GM18873 (cell line): ENCODE data around the gene PRPF8.
A peak's percentile ranks its signal among the peaks of the same experiment; 100 is the strongest.
"Not testable (repeated sequence)": the region's sequence is repeated elsewhere in the genome, so short reads cannot be mapped to it uniquely, and the experiment has no call there.

Source experiments
- ATAC-seq: cut with Tn5 transposase; IDR thresholded peaks from one replicate; pipeline ENCODE4 v1.9.1; 2021; ENCODE audit warnings: mild to moderate bottlenecking, moderate library complexity, moderate number of reproducible peaks; ENCODE audit not compliant: unreplicated experiment, low FRiP score

PRPF8 gene

GRCh38 chr17:1695365-1695764, 10.7 kb upstream of the PRPF8 start:
- ATAC-seq, result no peak

DNA sequence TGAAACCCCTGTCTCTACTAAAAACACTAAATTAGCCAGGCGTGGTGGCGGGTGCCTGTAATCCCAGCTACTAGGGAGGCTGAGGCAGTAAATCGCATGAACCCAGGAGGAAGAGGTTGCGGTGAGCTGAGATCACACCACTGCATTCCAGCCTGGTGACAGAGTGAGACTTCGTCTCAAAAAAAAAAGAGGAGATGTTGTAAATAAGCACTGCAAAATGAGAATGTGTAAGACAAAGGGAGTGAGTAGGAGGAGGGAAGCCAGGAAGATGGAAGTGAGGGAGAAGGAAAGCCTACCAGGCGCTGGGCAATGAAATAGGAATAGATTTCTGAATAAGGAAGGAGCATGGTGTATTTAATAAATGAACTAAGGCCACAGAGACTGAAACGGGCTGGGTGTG, 8.7 kb upstream of the PRPF8 start:
- ATAC-seq, result no peak

- no peak for ATAC-seq
These were observed 6.0 kb upstream of the PRPF8 start for GRCh38 chr17:1690544-1691221.

- not testable (repeated sequence) for ATAC-seq
These were observed 3.7 kb upstream of the PRPF8 start for GRCh38 chr17:1688405-1688804.

- ATAC-seq, result no peak
These were observed 1.4 kb upstream of the PRPF8 start for GRCh38 chr17:1686086-1686485.

GRCh38 chr17:1683459-1683858, 1.2 kb downstream of the PRPF8 start:
- no peak for ATAC-seq

DNA sequence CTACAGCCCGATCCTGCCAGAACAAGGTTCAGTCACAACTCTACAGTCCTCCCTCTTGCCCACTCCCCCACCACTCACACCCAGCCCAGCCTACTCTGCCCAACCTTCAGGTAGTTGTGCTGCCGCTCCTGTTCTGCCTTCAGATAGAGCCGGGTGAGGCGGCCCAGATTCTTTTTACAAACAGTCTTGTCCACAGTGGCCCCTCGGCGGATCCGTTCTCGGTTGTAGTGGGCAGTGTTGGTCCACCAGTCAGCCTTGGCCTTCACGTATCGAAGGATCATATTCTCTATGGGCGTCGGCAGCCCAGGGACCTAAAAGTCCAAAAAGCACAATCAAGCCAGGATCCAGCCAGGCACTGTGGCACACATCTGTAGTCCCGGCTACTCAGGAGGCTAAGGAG, 8.3 kb downstream of the PRPF8 start:
- no peak for ATAC-seq

GRCh38 chr17:1673041-1673785, 11.5 kb downstream of the PRPF8 start:
- no peak for ATAC-seq

DNA sequence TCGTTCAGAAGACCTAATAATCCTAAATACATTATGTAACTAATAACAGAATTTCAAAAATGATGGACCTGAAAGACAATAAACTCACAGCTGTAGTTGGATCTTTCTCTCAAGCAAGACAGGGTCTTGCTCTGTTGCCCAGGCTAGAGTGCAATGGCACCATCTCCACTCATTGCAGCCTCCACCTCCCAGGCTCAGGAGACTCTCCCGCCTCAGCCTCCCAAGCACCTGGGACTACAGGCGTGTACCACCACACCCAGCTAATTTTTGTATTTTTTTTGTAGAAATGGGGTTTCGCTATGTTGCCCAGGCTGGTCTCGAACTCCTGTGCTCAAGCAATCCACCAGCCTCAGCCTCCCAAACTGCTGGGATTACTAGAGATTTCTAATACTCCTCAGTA, 20.7 kb downstream of the PRPF8 start:
- not testable (repeated sequence) for ATAC-seq

GRCh38 chr17:1661045-1661444, 23.6 kb downstream of the PRPF8 start:
- ATAC-seq, result no peak

- no peak for ATAC-seq
These were observed 26.6 kb downstream of the PRPF8 start for GRCh38 chr17:1658100-1658499.

DNA sequence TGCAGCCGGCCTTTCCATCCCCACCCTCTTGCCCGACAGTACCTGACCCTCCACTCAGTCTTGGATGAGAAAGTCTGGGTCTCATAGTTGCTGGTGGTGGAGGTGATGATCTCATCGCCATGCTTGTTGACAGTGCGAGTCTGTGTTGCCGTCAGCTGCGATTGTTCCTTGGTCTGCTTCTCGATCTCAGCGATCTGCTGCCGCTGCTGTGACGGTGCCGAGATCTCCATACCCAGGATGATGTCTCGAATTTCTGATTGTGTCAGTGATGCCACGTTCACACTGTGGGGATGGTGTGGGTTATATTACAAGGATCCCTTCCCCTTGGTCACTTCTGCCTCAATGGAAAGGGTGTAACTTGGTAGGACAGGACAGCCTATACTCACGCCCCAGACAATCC, 30.9 kb downstream of the PRPF8 start:
- no peak for ATAC-seq

- not testable (repeated sequence) for ATAC-seq
These were observed 31.9 kb downstream of the PRPF8 start for GRCh38 chr17:1652794-1653193.

GRCh38 chr17:1651559-1651844, 33.2 kb downstream of the PRPF8 start:
- ATAC-seq, result no peak

- ATAC-seq, result no peak
These were observed 33.7 kb downstream of the PRPF8 start for GRCh38 chr17:1650731-1651558.

GRCh38 chr17:1649844-1650501, 34.7 kb downstream of the PRPF8 start, which contains the start of gene RILP:
TSS of gene RILP (minus strand) at chr17:1649866. CDS start at chr17:1649804, 62 bp downstream.
- ATAC-seq, result no peak

DNA sequence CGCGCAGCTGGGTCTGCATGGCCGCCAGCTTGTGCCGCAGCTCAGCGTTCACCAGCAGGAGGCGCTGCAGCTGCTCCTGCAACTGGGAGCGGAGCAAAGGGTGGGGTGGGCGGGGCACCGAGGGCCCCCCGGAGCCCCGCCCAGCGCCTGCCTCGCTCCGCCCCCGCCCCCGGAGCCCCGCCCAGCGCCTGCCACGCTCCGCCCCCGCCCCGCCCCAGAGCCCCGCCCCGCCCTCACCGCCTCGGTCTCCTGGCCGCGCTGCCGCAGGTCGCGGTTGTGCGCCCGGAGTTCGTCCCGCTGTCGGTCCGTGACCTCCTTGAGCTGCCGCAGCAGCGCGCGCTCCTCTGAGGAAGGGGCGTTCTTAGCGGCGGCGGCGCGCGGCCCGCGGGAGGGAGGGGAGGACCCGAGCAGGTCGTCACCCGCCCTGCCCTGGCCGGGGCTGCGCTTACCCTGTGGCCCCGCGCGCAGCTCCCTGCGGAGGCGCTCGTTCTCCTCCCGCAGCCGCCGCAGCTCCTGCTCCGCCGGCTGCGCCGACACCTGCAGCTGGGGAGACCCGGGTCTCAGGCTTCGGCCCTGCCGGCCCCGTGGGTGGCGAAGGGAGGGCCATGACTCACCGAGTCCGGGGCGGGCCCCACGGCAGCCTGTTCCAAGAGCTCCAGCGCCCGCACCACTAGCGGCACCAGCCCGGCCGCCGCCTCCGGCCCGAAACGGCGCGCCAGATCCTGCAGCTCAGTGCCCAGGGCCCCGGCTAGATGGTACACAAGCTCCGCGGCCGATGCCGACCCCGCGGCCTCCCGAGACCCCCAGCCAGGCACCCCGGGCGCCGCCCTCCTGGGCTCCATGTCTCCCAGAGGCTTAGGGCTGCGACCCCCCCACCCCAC, 35.5 kb downstream of the PRPF8 start:
- peak; percentile 36 for ATAC-seq

DNA sequence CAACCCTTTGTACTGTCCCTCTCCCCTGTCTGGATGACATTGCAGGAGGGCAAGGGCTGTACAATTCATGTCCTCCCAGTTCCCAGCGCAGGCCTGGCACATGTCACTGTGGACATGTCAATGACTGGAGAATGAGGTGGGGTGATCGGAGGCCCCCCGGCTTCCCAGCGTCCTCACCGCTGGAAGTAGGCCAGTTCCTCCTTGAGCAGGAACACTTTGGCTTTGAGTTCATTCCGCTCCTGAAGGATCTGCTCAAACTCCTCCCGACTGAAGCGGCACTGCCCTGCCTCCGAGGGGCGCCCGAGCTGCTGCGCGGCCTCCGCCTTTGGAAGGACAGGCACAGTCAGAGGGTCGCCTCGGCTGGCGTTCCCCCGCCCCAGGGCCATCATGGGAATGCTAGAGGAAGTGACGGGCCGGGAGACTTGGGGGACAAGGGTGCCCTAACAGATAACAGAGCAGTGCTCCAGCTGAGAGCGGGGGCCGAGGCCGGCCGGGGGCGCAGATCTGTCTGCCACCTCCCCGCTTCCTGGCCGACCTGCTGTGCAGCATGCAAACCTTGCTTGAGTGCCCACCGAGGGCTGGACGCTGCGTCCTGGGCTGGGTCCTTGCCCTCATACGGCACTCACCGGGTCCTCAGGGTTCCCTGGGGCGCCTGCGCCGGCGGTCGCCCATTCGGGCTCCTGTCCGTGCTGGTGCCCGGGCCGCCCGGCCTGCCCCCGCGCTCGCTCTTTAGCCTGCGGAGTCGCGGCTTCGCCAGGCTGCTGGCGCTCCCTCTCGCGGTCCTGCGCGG, 36.3 kb downstream of the PRPF8 start:
- peak; percentile 39 for ATAC-seq

DNA sequence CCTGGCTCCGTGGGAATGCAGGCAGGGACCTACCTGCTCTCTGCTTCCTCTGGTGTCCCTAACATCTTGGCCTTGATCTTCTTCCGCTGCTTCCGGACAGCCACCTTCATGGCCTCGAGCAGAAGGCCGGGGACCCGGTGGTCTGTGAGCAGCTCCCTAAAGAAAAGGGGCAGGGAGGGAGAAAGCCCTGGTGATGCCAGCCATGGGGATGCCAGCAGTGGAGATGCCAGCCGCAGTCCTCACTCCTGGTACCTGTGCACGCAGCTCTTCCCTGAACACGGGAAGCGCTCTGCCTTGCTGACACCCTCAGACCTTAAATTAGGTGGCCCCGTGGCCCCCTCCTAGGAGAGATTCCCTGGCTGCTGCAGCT, 36.9 kb downstream of the PRPF8 start:
- ATAC-seq, result no peak
